SKM-1 treated with dmso at 0.1 percent for 144 hours (cell line): ENCODE data around the gene IQCE.

ENCODE experiments used
- DNase-seq: peaks from one replicate; lab custom pipeline; 2025; ENCODE audit not compliant: unreplicated experiment; lab: John Stamatoyannopoulos, UW

Gene IQCE

GRCh38 chr7:2613098-2613930 lies 54.5 kb downstream of the IQCE start:
- DNase-seq: no peak

GRCh38 chr7:2613931-2614600 lies 55.3 kb downstream of the IQCE start:
- DNase-seq: no peak

GRCh38 chr7:2614631-2615330 lies 56.0 kb downstream of the IQCE start:
- no peak for DNase-seq

- no peak for DNase-seq
Observed at GRCh38 chr7:2616387-2617324, 57.9 kb downstream of the IQCE start.

GRCh38 chr7:2617325-2617905 lies 58.6 kb downstream of the IQCE start:
- no peak for DNase-seq

- no peak for DNase-seq
Observed at GRCh38 chr7:2619116-2619515, 60.3 kb downstream of the IQCE start.

- DNase-seq: no peak
Observed at GRCh38 chr7:2621061-2621828, 62.5 kb downstream of the IQCE start.

- no peak for DNase-seq
Observed at GRCh38 chr7:2621948-2622640, 63.3 kb downstream of the IQCE start.

GRCh38 chr7:2622869-2623697 lies 64.3 kb downstream of the IQCE start:
- DNase-seq: no peak

GRCh38 chr7:2623698-2624014 lies 64.9 kb downstream of the IQCE start:
- no peak for DNase-seq

- no peak for DNase-seq
Observed at GRCh38 chr7:2624293-2624886, 65.6 kb downstream of the IQCE start.

- DNase-seq: no peak
Observed at GRCh38 chr7:2626498-2627117, 67.8 kb downstream of the IQCE start.

GRCh38 chr7:2627258-2628129 lies 68.7 kb downstream of the IQCE start:
- no peak for DNase-seq

- DNase-seq: no peak
Observed at GRCh38 chr7:2628130-2628482, 69.3 kb downstream of the IQCE start.

- no peak for DNase-seq
Observed at GRCh38 chr7:2628891-2629290, 70.1 kb downstream of the IQCE start.

GRCh38 chr7:2629746-2630681 lies 71.2 kb downstream of the IQCE start:
- DNase-seq: no peak
